CD8-positive, alpha-beta memory T cell (primary cell): ENCODE measurements around the gene TMEM184A. TPM values are rescaled to one million over a fixed set of nuclear protein-coding genes. Genes with fewer than 3 reads are reported as not detected.

ENCODE experiments used
- CTCF ChIA-PET: fragments of 350-600 bp; sonication (Branson Sonifier 250); formaldehyde crosslinking; loops from one replicate; lab custom pipeline; 2021; ENCODE audit warnings: antibody characterized with exemption; lab: Charles Lee
- POLR2A ChIA-PET: fragments of 350-600 bp; sonication (Branson Sonifier 250); formaldehyde crosslinking; loops from one replicate; lab custom pipeline; 2021; ENCODE audit warnings: antibody characterized with exemption; lab: Charles Lee
- DNase-seq, 5 donors: peaks; one replicate each; pipeline versions ENCODE4 v3.0.0 to v3.0.0-alpha.2; 2020 to 2022; ENCODE audit warnings: mixed read lengths in 1 of 5
- H3K27ac ChIP-seq: one replicate; pipeline ENCODE4 v1.7.0; 2013; ENCODE audit warnings: low read depth, mild to moderate bottlenecking, low read length, moderate library complexity
- H3K27me3 ChIP-seq: 2 replicates; pipeline ENCODE4 v1.7.0; 2013; ENCODE audit warnings: low read length, mild to moderate bottlenecking; ENCODE audit not compliant: insufficient read depth, poor library complexity, severe bottlenecking
- H3K36me3 ChIP-seq: 2 replicates; pipeline ENCODE4 v1.7.0; 2013; ENCODE audit warnings: mild to moderate bottlenecking, low read length, moderate library complexity; ENCODE audit not compliant: insufficient read depth
- H3K4me1 ChIP-seq: 2 replicates; pipeline ENCODE4 v1.7.0; 2013; ENCODE audit warnings: mild to moderate bottlenecking, low read length, moderate library complexity; ENCODE audit not compliant: insufficient read depth
- H3K4me3 ChIP-seq: 2 replicates; pipeline ENCODE4 v1.7.0; 2013; ENCODE audit warnings: mild to moderate bottlenecking, low read length
- H3K9me3 ChIP-seq: 2 replicates; pipeline ENCODE4 v1.7.0; 2013; ENCODE audit warnings: mild to moderate bottlenecking, low read length
- H3K27ac Mint-ChIP-seq, 8 donors: one replicate each; pipeline ENCODE4 v1.8.0; 2020 to 2021; ENCODE audit warnings: mixed read lengths in 8 of 8, mild to moderate bottlenecking in 6 of 8, inconsistent platforms in 3 of 8, moderate library complexity in 3 of 8
- H3K27me3 Mint-ChIP-seq, 2 donors: one replicate each; pipeline ENCODE4 v1.8.0; 2020 to 2021; ENCODE audit warnings: mixed read lengths in 2 of 2, mild to moderate bottlenecking in 1 of 2, moderate library complexity in 1 of 2
- H3K36me3 Mint-ChIP-seq, 3 donors: one replicate each; pipeline ENCODE4 v1.8.0; 2020 to 2021; ENCODE audit warnings: mixed read lengths in 3 of 3, inconsistent platforms in 1 of 3, mild to moderate bottlenecking in 1 of 3
- H3K4me1 Mint-ChIP-seq, 3 donors: one replicate each; pipeline ENCODE4 v1.8.0; 2020 to 2021; ENCODE audit warnings: mixed read lengths in 3 of 3, inconsistent platforms in 1 of 3, mild to moderate bottlenecking in 1 of 3
- H3K4me3 Mint-ChIP-seq, 7 donors: one replicate each; pipeline ENCODE4 v1.8.0; 2020 to 2021; ENCODE audit warnings: mixed read lengths in 7 of 7, mild to moderate bottlenecking in 6 of 7, moderate library complexity in 4 of 7, inconsistent platforms in 2 of 7
- H3K9me3 Mint-ChIP-seq, 5 donors: one replicate each; pipeline ENCODE4 v1.8.0; 2020 to 2022; ENCODE audit warnings: mixed read lengths in 5 of 5, mild to moderate bottlenecking in 3 of 5, moderate library complexity in 2 of 5, inconsistent platforms in 1 of 5
- polyA plus RNA-seq: library from polyadenylated mRNA; unstranded; fragments of 300-500 nt; fragmentation: Illumina TruSeq; gene quantifications from one replicate; pipeline ENCODE4 v1.2.3, GENCODE V29; 2021
- total RNA-seq, 2 experiments: library from RNA; stranded (reverse); gene quantifications; one replicate each; pipeline ENCODE4 v1.2.3, GENCODE V29; 2021

The TMEM184A gene
- total and polyA plus RNA-seq, 3 experiments from 2014 or later, result not detected

GRCh38 chr7:1550005-1550845 lies 5.8 kb downstream of the TMEM184A start:
- DNase-seq, result no peak
- Histone ChIP-seq H3K27me3 (no peaks in the 10 kb centered on the region), H3K9me3 (no peaks in the 10 kb centered on the region), H3K36me3 (no peaks in the 10 kb centered on the region), H3K4me3 (no peak overlapping the region), H3K4me1 (no peaks in the 10 kb centered on the region), H3K27ac (no peak overlapping the region)
- POLR2A ChIA-PET, result no interaction called here
- Mint-ChIP-seq H3K4me1 (no peaks in the 10 kb centered on the region), H3K36me3 (no peaks in the 10 kb centered on the region), H3K27me3 (peaks cover 0 to 2% of the 10 kb centered on the region in 2 donors), H3K9me3 (no peaks in the 10 kb centered on the region), H3K27ac (no peak overlapping the region), H3K4me3 (peak overlapping the region in 1 of 7 donors; percentile 23)
- CTCF ChIA-PET, result no interaction called here

GRCh38 chr7:1549357-1550004 lies 6.5 kb downstream of the TMEM184A start:
- Mint-ChIP-seq H3K4me1 (no peaks in the 10 kb centered on the region), H3K9me3 (no peaks in the 10 kb centered on the region), H3K4me3 (no peak overlapping the region), H3K27ac (no peak overlapping the region), H3K27me3 (peaks cover 0 to 2% of the 10 kb centered on the region in 2 donors), H3K36me3 (peaks cover 0 to 2% (median 0%) of the 10 kb centered on the region in 3 donors)
- H3K4me3 ChIP-seq, result no peak overlapping the region
- no peaks in the 10 kb centered on the region for H3K27me3 ChIP-seq
- H3K27ac ChIP-seq, result no peak overlapping the region
- H3K9me3 ChIP-seq, result no peaks in the 10 kb centered on the region
- ChIA-PET CTCF (interaction anchor here (1.9 kb wide), 1 partner anchor 13 kb away, joined by 5 read pairs; no protein-coding TSS in a partner anchor), POLR2A (no interaction called here)
- no peaks in the 10 kb centered on the region for H3K36me3 ChIP-seq
- no peak for DNase-seq
- no peaks in the 10 kb centered on the region for H3K4me1 ChIP-seq

- H3K36me3 ChIP-seq, result no peaks in the 10 kb centered on the region
- H3K4me3 ChIP-seq, result no peak overlapping the region
- Mint-ChIP-seq H3K36me3 (peaks cover 0 to 2% (median 0%) of the 10 kb centered on the region in 3 donors), H3K9me3 (no peaks in the 10 kb centered on the region), H3K27me3 (peaks cover 0 to 2% of the 10 kb centered on the region in 2 donors), H3K27ac (no peak overlapping the region), H3K4me3 (no peak overlapping the region), H3K4me1 (no peaks in the 10 kb centered on the region)
- no peaks in the 10 kb centered on the region for H3K9me3 ChIP-seq
- H3K4me1 ChIP-seq, result no peaks in the 10 kb centered on the region
- DNase-seq, result no peak
- ChIA-PET POLR2A (no interaction called here), CTCF (interaction anchor here (1.9 kb wide), 1 partner anchor 14 kb away, joined by 5 read pairs; no protein-coding TSS in a partner anchor)
- H3K27ac ChIP-seq, result no peak overlapping the region
- no peaks in the 10 kb centered on the region for H3K27me3 ChIP-seq
These were observed 7.1 kb downstream of the TMEM184A start for GRCh38 chr7:1548944-1549343.

- CTCF ChIA-PET, result interaction anchor here (1.9 kb wide), 1 partner anchor 14 kb away, joined by 5 read pairs; no protein-coding TSS in a partner anchor
- Histone ChIP-seq H3K9me3 (no peaks in the 10 kb centered on the region), H3K4me3 (no peak overlapping the region), H3K36me3 (no peaks in the 10 kb centered on the region), H3K27me3 (no peaks in the 10 kb centered on the region), H3K27ac (no peak overlapping the region), H3K4me1 (no peaks in the 10 kb centered on the region)
- Mint-ChIP-seq H3K9me3 (no peaks in the 10 kb centered on the region), H3K4me1 (no peaks in the 10 kb centered on the region), H3K36me3 (peaks cover 0 to 4% (median 0%) of the 10 kb centered on the region in 3 donors), H3K4me3 (no peak overlapping the region), H3K27ac (no peak overlapping the region), H3K27me3 (peaks cover 0 to 2% of the 10 kb centered on the region in 2 donors)
- POLR2A ChIA-PET, result no interaction called here
- no peak for DNase-seq
These were observed 7.6 kb downstream of the TMEM184A start for GRCh38 chr7:1548438-1548831.

- CTCF ChIA-PET, result interaction anchor here (1.9 kb wide), 1 partner anchor 15 kb away, joined by 5 read pairs; no protein-coding TSS in a partner anchor
- Mint-ChIP-seq H3K4me3 (no peak overlapping the region), H3K27ac (no peak overlapping the region), H3K27me3 (peaks cover 0 to 2% of the 10 kb centered on the region in 2 donors), H3K9me3 (no peaks in the 10 kb centered on the region), H3K36me3 (peaks cover 0 to 7% (median 0%) of the 10 kb centered on the region in 3 donors), H3K4me1 (no peaks in the 10 kb centered on the region)
- no peaks in the 10 kb centered on the region for H3K9me3 ChIP-seq
- no peaks in the 10 kb centered on the region for H3K36me3 ChIP-seq
- no peak overlapping the region for H3K4me3 ChIP-seq
- no peaks in the 10 kb centered on the region for H3K4me1 ChIP-seq
- no peaks in the 10 kb centered on the region for H3K27me3 ChIP-seq
- no peak for DNase-seq
- no peak overlapping the region for H3K27ac ChIP-seq
- POLR2A ChIA-PET, result no interaction called here
These were observed 8.1 kb downstream of the TMEM184A start for GRCh38 chr7:1547777-1548437.

- DNase-seq, result no peak
- Histone ChIP-seq H3K36me3 (no peaks in the 10 kb centered on the region), H3K27me3 (no peaks in the 10 kb centered on the region), H3K4me1 (no peaks in the 10 kb centered on the region), H3K9me3 (no peaks in the 10 kb centered on the region), H3K27ac (no peak overlapping the region), H3K4me3 (no peak overlapping the region)
- CTCF ChIA-PET, result no interaction called here
- no peak overlapping the region for H3K27ac Mint-ChIP-seq
- no peak overlapping the region for H3K4me3 Mint-ChIP-seq
- POLR2A ChIA-PET, result no interaction called here
- no peaks in the 10 kb centered on the region for H3K9me3 Mint-ChIP-seq
- no peaks in the 10 kb centered on the region for H3K27me3 Mint-ChIP-seq
- H3K4me1 Mint-ChIP-seq, result no peaks in the 10 kb centered on the region
- H3K36me3 Mint-ChIP-seq, result peaks cover 0 to 15% (median 0%) of the 10 kb centered on the region in 3 donors
These were observed 8.9 kb downstream of the TMEM184A start for GRCh38 chr7:1546909-1547776.

- H3K27me3 ChIP-seq, result no peaks in the 10 kb centered on the region
- H3K36me3 ChIP-seq, result no peaks in the 10 kb centered on the region
- DNase-seq, result no peak
- no peaks in the 10 kb centered on the region for H3K9me3 Mint-ChIP-seq
- no peaks in the 10 kb centered on the region for H3K9me3 ChIP-seq
- no peak overlapping the region for H3K27ac ChIP-seq
- H3K4me3 Mint-ChIP-seq, result no peak overlapping the region
- H3K4me3 ChIP-seq, result no peak overlapping the region
- POLR2A ChIA-PET, result no interaction called here
- H3K36me3 Mint-ChIP-seq, result peaks cover 0 to 21% (median 0%) of the 10 kb centered on the region in 3 donors
- no peaks in the 10 kb centered on the region for H3K4me1 Mint-ChIP-seq
- no peak overlapping the region for H3K27ac Mint-ChIP-seq
- no peaks in the 10 kb centered on the region for H3K27me3 Mint-ChIP-seq
- CTCF ChIA-PET, result interaction anchor here (1.3 kb wide), 1 partner anchor 10 kb away, joined by 3 read pairs; the partner anchor contains the start of gene TMEM184A
- H3K4me1 ChIP-seq, result no peaks in the 10 kb centered on the region
These were observed 9.6 kb downstream of the TMEM184A start for GRCh38 chr7:1546274-1546908.
